Stimulated activated CD4-positive, alpha-beta T cell treated with anti-CD3 and anti-CD28 coated beads, TNF-alpha, amount 100 ng/mL, for 4 hours (primary cell): Measurements from ENCODE around the gene ENPP1.
"Not testable (repeated sequence)": the region's sequence is repeated elsewhere in the genome, so short reads cannot be mapped to it uniquely, and the experiment has no call there.

ENCODE experiments used
- DNase-seq, 3 experiments: peaks; one replicate each; pipeline ENCODE4 v3.0.0-alpha.2; 2020; ENCODE audit warnings: low read depth in 3 of 3

ENPP1 gene

GRCh38 chr6:131876545-131876944 lies 68.7 kb downstream of the ENPP1 start:
- DNase-seq: no peak

- DNase-seq: no peak
Observed at GRCh38 chr6:131877999-131878789, 70.4 kb downstream of the ENPP1 start.

- DNase-seq: no peak
Observed at GRCh38 chr6:131883016-131883415, 75.2 kb downstream of the ENPP1 start.

GRCh38 chr6:131885237-131885636 lies 77.4 kb downstream of the ENPP1 start:
- no peak for DNase-seq

GRCh38 chr6:131886517-131886916 lies 78.7 kb downstream of the ENPP1 start:
- no peak for DNase-seq

GRCh38 chr6:131890091-131890490 lies 82.3 kb downstream of the ENPP1 start:
- no peak for DNase-seq

- DNase-seq: no peak
Observed at GRCh38 chr6:131893198-131893597, 85.4 kb downstream of the ENPP1 start.

- DNase-seq: no peak
Observed at GRCh38 chr6:131894493-131895424, 86.9 kb downstream of the ENPP1 start.

GRCh38 chr6:131897050-131897435 lies 89.2 kb downstream of the ENPP1 start:
- DNase-seq: no peak

GRCh38 chr6:131897621-131898020 lies 89.8 kb downstream of the ENPP1 start:
- DNase-seq: no peak

GRCh38 chr6:131898718-131899117 lies 90.9 kb downstream of the ENPP1 start:
- DNase-seq: no peak

- no peak for DNase-seq
Observed at GRCh38 chr6:131900231-131900630, 92.4 kb downstream of the ENPP1 start.

- DNase-seq: not testable (repeated sequence)
Observed at GRCh38 chr6:131901326-131901873, 93.6 kb downstream of the ENPP1 start.

- not testable (repeated sequence) for DNase-seq
Observed at GRCh38 chr6:131903734-131904133, 95.9 kb downstream of the ENPP1 start.

GRCh38 chr6:131908787-131909186 lies 101.0 kb downstream of the ENPP1 start:
- not testable (repeated sequence) for DNase-seq

GRCh38 chr6:131909408-131910218 lies 101.8 kb downstream of the ENPP1 start:
- DNase-seq: peak; percentile 13 to 45 (median 36)

GRCh38 chr6:131910219-131910589 lies 102.4 kb downstream of the ENPP1 start:
- no peak for DNase-seq

GRCh38 chr6:131910956-131911355 lies 103.1 kb downstream of the ENPP1 start:
- DNase-seq: no peak

- no peak for DNase-seq
Observed at GRCh38 chr6:131911951-131912350, 104.1 kb downstream of the ENPP1 start.

GRCh38 chr6:131914234-131914633 lies 106.4 kb downstream of the ENPP1 start:
- no peak for DNase-seq

- DNase-seq: peak in 1 of 3 experiments; percentile 7
Observed at GRCh38 chr6:131914967-131915751, 107.3 kb downstream of the ENPP1 start.
